Spleen (tissue), 7 donors: ENCODE results near the gene TRMT1.

Experiments
- CTCF ChIP-seq, 11 experiments: fragments of 200-600 bp in 7 of 11; fragments of 450-650 bp in 4 of 11; sonication (generic) in 4 of 11; IDR thresholded peaks in 8 of 11; conservative IDR thresholded peaks in 3 of 11; 1 replicate in 7 of 11; 2 replicates in 4 of 11; pipeline versions ENCODE4 v1.4.0 to v1.8.0; 2016 to 2021; ENCODE audit warnings: antibody characterized with exemption in 11 of 11, inconsistent platforms in 4 of 11, mild to moderate bottlenecking in 1 of 11
- POLR2AphosphoS5 ChIP-seq, 3 donors: sonication (generic); formaldehyde crosslinking; IDR thresholded peaks; one replicate each; pipeline ENCODE4 v1.5.1; 2017; ENCODE audit warnings: antibody characterized with exemption in 3 of 3
- donor health status: DM: no; HTN: no; CAD: no; lungs with moderate emphysema.
- donor health status: DM: no; HTN: no; CAD: no.
- donor health status: DM: no; HTN: no; CAD: no.

GRCh38 chr19:13151605-13152355 lies 35.2 kb upstream of the TRMT1 start:
- TF ChIP-seq POLR2AphosphoS5 (IDR thresholded peaks at IDR 0.05) (peak; percentile 94 to 97 (median 96)), CTCF (IDR thresholded peaks at IDR 0.05 in 8 of 11, conservative IDR thresholded peaks at IDR 0.05 in 3 of 11) (peak in 3 of 11 experiments; percentile 13 to 53 (median 22))
